Erythroblast (primary cell): ENCODE results near the gene VWA1.
"Not testable (repeated sequence)": the region's sequence is repeated elsewhere in the genome, so short reads cannot be mapped to it uniquely, and the experiment has no call there.

Experiments
- DNase-seq, 2 experiments: peaks; one replicate each; lab custom pipeline; 2025; lab: John Stamatoyannopoulos, UW
- GATA1 ChIP-seq: IDR thresholded peaks from 2 replicates; pipeline ENCODE4 v1.6.1; 2011; ENCODE audit warnings: low read depth, mild to moderate bottlenecking, control low read depth, low read length, moderate library complexity
- POLR2A ChIP-seq: IDR thresholded peaks from 2 replicates; pipeline ENCODE4 v1.6.1; 2011; ENCODE audit warnings: mild to moderate bottlenecking, low read length

The VWA1 gene

DNA sequence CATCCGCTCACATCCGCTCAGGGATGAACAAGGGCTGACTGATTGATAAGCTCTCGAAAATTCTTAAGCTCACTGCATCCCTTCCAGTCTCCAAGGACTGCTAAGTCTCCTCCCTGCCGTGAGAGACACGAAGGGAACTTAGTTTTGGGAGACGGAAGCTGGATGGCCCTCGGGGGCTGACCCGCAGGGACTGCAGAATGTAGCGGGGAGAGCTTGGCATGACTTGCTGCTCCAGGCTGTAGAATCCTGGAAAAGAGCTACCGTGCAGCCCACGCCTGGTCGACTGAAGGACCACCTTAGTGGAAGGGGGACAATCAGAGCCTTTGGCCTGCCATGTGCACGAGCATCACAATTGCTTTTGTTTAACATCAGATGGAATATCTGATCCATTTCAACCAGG is 19.7 kb upstream of the VWA1 start:
- no peak for DNase-seq
- no peak for TF ChIP-seq POLR2A
- no peak for TF ChIP-seq GATA1

DNA sequence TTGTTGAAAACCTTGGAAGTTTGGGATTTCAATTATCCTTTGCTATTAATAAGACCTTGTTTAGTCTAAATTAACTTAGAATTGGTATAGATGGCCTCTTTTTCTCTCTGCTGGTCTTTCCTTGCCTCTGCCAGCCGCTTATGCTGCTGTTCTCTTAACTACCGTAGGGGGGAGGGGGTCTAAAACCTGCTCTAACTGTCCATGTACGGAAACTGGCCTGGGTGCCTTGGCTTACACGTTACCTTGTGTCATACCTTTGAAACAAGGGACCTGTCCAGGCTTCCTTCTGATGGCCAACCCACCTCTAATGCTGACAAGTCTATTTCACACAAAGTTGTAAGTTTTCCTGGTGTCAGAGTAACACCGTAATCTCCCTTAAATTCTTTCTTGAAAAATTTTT is 18.1 kb upstream of the VWA1 start:
- not testable (repeated sequence) for DNase-seq

DNA sequence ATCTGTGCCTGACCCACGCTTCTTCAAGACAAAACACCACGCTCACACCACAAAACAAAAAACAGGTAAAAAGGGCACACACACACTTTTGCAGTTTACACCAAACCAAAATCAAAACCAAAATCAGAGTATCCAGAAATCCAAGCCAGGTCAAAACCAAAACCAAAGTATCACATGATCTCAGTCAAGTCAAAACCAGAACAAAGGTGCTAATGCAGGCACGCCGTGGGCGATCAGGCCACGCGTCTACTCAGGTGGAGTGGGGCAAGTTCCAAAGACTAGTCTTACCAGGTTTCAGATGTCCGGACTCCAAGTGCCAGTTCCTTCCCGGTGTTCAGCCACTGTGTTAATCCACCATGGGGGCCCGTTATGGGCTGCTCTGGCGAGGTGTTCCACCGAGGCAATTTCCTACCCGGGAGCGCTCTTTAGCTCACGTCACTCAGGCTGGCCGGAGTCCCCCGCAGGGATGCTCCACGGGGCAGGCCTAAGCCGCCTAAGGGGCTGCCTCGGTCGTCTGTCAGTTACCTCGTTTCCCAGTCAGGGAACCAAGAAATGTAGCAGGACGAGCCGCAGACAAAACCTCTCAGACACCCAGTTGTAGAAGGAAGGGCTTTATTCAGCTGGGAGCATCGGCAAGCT is 17.5 kb upstream of the VWA1 start:
- not testable (repeated sequence) for DNase-seq

- no peak for TF ChIP-seq GATA1
- TF ChIP-seq POLR2A, result no peak
- no peak for DNase-seq
These were observed 16.8 kb upstream of the VWA1 start for GRCh38 chr1:1418464-1419362.

GRCh38 chr1:1419363-1419812 is 16.1 kb upstream of the VWA1 start:
- no peak for TF ChIP-seq POLR2A
- no peak for DNase-seq

DNA sequence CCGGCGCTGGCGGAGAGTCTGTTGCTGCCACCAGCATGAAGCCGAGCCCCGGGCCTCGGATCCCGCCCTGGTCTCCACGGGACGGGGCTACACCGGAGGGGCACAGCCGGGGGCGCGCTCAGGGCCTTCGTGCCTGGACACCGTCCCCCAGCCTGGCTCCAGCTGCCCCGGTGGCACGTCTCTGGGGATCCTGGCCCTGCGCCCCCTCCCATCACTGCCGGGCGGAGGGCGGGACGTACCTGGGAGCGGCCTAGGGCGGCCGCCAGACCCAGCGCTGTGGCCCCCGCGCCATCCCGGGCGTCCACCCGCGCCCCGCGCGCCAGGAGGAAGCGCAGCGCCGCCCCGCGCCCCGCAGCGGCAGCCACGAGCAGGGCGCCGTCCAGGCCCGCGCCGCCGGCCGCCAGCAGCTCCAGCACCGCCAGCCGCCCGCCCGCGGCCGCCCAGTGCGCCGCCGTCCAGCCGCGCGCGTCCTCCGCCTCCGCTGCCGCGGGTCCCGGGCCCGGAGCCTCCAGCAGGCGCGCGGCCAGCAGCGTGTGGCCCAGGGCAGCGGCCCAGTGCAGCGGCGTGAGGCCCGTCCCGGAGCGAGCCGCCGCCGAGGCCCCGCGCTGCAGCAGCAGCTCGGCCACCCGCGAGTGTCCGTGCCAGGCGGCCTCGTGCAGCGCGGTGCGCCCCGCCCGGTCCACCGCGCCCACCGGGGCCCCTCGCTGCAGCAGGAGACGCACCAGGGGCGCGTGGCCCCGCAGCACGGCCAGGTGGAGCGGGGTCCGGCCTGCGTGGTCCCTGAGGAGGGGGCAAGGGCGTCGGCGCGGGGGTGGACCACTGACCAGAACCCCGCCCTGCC is 15.5 kb upstream of the VWA1 start:
- TF ChIP-seq POLR2A (no peak), GATA1 (no peak)
- DNase-seq, result no peak

DNA sequence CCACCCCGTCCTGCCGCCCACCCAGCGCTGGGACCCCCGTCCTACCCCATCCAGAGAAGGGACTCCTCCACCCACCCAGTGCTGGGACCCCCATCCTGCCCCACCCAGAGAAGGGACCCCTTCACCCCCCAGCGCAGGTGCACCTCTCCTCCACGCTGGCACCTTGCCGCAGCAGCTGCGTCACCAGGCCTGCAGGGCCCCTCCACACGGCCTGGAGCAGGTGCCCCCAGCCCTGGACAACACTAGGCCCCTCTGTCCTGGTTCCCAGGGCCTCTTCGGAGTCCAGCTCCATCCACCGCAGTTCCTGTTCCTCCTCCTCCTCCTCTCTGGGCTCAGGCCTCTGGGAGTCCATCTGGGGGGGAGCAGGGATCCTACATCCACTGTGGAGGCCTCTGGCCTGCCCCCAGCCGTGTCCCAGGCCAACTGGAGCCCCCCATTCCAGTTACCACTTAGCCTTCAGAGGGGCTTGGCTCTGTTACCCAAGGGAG is 14.8 kb upstream of the VWA1 start:
- TF ChIP-seq POLR2A (no peak), GATA1 (no peak)
- DNase-seq, result no peak

- no peak for TF ChIP-seq GATA1
- TF ChIP-seq POLR2A, result no peak
- no peak for DNase-seq
These were observed 14.2 kb upstream of the VWA1 start, which contains the start of gene ANKRD65 for GRCh38 chr1:1421147-1421906. Gene ANKRD65 (minus strand): TSS chr1:1421276. CDS start chr1:1421005, 271 bp downstream.

GRCh38 chr1:1421907-1422464 is 13.5 kb upstream of the VWA1 start:
- no peak for DNase-seq
- TF ChIP-seq GATA1 (no peak), POLR2A (no peak)

DNA sequence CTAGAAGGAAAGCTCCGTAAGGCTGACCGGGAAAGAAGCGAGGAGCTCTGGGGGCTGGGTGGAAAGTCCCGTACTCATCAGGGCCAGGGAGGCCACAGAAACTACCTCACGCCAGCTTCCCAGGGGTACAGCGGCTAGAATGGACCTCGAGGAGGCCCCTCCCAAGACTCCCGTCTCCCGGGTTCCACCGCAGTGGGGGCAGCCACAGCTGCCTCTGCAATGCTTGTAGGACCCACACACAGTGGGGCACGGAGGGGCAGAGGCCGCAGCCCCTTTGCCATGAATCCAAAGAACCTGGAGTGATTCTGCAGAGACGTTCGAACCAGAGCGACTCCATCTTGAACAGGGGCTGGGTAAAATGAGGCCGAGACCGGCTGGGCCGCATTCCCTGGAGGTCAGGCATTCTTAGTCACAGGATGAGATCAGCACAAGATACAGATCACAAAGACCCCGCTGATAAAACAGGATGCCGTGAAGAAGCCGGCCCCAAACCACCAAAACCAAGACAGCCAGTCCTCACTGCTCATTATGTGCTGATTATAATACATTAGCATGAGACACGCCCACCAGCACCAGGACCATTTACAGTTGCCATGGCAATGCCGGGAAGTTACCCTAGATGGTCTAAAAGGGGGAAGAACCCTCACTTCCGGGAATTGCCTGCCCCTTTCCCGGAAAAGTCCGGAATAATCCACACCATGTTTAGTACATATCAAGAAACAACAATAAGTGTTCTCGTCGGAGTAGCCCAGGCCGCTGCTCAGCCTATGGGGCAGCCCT is 12.8 kb upstream of the VWA1 start:
- DNase-seq, result no peak
- no peak for TF ChIP-seq GATA1
- TF ChIP-seq POLR2A, result no peak

GRCh38 chr1:1423245-1423597 is 12.3 kb upstream of the VWA1 start:
- no peak for DNase-seq

DNA sequence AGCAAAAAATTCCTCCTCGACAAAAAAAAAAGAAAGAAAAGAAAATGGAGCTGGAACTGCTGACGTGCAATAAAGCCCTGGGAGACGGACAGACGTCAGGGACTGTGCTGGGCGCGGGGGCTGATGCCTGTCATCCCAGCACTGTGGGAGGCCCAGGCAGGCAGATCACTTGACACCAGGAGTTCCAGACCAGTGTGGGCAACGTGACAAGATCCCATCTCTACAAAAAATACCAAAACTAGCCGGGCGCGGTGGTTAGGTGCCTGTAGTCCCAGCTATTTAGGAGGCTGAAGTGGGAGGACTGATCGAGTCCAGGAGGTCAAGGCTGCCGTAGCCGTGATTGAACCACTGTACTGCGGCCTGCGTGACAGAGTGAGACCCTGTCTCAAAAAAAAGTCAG is 10.8 kb upstream of the VWA1 start:
- DNase-seq, result no peak
- no peak for TF ChIP-seq POLR2A
- no peak for TF ChIP-seq GATA1

More at GRCh38 chr1:1423245-1423597, 12.3 kb upstream of the VWA1 start:
- no peak for TF ChIP-seq GATA1
- TF ChIP-seq POLR2A, result no peak

DNA sequence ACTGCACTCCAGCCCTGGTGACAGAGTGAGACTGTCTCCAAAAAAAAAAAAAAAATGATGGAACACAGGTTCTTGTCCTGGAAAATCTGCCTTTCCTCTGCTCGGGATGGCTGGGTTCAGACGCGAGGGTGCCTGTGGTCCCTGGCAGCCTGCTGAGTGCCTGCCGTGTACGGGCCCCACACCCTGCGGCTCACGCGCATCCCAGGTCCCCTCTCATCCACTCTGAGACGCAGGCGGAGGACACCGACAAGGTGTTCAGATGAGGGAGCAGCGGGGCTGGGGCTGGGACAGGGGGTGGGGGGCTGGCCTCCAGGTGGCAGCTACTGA is 10.1 kb upstream of the VWA1 start:
- no peak for TF ChIP-seq POLR2A
- TF ChIP-seq GATA1, result no peak
- DNase-seq, result no peak
